Epithelial cell of proximal tubule (primary cell): ENCODE data around the gene COPS2. TPM values are rescaled to one million over a fixed set of nuclear protein-coding genes. Genes with fewer than 3 reads are reported as not detected.

Experiments
- DNase-seq: peaks from one replicate; pipeline ENCODE4 v3.0.0-alpha.2; 2011; ENCODE audit warnings: low read depth
- H3K4me3 ChIP-seq: 2 replicates; pipeline ENCODE4 v1.5.1; 2011; ENCODE audit warnings: low read depth, mild to moderate bottlenecking, low read length
- CTCF ChIP-seq: conservative IDR thresholded peaks from 2 replicates; pipeline ENCODE4 v1.5.1; 2012; ENCODE audit warnings: low read depth, mild to moderate bottlenecking, low read length
- total RNA-seq: library from RNA; depleted of rRNA; stranded (reverse); fragments of >200 nt; gene quantifications from 2 replicates; pipeline ENCODE4 v1.2.3, GENCODE V29; 2015

COPS2 gene
- total RNA-seq, 1 donor from 2014 or later: 25.7 TPM

DNA sequence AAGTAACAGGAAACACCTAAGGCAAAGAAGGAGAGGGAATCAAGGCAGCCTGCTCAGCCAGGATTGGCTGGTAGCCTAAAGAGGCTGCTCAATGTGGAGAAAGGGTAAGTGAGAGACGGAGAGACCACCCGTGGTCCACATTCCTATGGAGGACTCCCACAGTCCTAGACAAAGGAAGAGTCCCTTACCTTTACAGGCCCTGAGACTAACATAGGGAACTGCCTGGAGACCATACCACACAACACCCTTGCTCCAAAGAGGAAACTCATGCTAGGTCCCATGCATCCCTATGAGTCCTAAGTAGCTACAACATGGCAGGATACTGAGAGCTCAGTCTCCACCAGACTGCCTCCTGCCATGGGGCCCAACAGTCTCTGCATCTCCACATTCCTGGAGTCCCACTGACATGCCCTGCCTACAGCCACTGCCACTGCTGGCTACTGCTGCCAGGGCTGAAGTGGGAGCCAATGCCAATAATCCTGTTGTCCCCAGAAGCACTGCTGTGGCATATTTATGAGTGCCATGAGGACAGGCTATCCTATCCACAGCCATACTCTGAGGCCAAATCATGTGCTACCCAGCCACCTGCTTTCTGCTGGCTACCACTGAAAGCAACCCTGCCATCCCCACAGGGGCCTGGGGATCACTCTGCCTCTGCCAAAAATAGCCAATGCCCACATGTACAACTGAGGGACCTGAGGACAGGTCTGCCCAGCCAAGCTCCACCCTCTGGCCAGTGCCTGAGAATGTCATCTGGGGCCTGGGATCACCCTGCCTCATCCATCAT, 45.0 kb downstream of the COPS2 start:
- no peak for TF ChIP-seq CTCF
- no peak for DNase-seq
- H3K4me3 ChIP-seq: no peak overlapping the region

GRCh38 chr15:49103002-49103401, 52.4 kb downstream of the COPS2 start:
- H3K4me3 ChIP-seq: no peak overlapping the region
- TF ChIP-seq CTCF: no peak
- DNase-seq: no peak

GRCh38 chr15:49101536-49101935, 53.9 kb downstream of the COPS2 start:
- TF ChIP-seq CTCF: no peak
- H3K4me3 ChIP-seq: no peak overlapping the region
- no peak for DNase-seq

DNA sequence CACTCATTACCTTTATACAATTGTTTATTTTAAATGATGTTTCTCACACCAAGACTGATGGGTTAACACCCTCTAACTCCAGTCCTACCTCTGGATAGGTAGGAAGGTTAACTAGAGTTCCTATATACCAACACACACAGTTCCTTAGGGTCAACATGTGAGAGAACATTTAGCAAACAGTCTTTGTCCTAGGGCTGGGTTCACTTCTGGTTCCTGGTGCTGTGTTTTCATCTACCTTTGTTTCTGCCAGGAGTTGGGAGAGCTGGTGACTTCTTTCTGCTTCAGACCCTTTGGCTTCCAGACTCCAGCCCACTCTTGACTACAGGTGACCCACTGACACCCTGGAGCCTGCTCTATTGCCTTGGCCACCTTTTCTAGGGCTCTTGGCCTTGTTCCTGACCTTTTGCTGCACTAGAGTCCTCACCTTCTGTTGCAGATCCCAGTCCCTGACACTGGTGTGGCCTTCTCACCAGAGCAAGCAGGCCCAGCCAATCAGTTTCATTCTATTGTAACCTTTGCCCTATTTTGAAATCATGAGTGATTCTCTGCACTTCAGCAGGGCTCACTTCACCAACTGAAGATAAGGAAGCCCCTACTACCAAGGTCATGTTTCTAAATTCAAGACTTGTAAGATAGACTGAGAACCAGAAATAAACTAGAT, 59.2 kb downstream of the COPS2 start:
- no peak overlapping the region for H3K4me3 ChIP-seq
- no peak for DNase-seq
- TF ChIP-seq CTCF: no peak

DNA sequence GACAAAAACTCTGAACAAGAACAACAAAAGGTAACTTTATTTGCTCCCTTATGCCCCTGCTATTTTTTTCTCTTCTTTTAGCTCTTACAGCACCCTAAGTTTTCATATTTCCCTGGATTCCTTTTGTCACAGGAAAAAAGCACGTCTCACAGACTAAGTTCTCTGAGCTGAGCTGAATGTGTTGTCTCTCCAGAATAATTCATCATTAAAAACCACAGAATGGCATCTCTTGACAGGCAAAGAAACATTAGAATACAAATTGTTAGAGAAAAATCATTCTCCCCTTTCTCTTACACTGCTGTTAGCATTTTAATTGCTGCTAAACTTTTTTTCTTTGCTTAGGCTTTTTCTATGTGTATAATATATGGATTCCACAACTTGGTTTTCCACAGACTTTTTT, 60.5 kb downstream of the COPS2 start:
- no peak for TF ChIP-seq CTCF

DNA sequence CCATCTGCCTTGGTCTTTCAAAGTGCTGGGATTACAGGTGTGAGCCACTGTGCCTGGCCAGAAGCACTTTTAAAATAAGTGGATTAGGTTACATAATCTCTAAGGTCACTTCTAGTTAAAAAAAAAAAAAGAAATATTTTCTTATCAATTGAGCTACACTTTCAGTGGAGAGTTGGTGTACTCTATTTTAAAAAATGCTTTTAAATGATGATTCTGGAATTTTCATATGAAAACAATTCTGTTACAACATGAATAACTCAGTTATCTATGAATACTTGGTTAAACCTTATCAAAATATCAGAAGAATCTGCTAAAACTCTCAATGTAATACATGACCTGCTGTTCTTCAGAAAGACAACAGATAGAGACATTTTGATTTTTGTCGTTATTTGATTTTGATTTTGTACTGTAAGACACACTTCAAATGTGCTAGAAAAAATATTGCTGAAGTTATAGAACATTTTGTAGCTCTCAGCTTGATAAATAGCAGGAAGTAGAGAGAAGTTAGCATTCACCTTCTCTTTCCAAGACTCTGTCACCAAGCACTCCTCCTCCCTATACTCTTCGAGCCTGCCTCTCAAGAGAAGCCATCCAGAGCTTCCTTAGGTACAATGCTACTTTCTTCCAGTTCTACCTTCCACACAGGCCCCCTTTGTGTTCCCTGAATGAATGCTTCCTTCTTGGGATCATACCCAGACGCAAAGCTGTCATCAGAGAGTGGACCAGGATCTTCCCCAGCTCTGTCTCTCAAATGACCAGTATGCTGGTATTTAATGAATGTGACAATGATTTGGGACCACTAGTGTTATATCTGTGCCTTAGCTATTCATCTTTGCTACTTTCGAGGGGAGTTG, 61.9 kb downstream of the COPS2 start:
- DNase-seq: no peak
- H3K4me3 ChIP-seq: no peak overlapping the region
- TF ChIP-seq CTCF: no peak

More for the DNA sequence above, 60.5 kb downstream of the COPS2 start:
- no peak overlapping the region for H3K4me3 ChIP-seq
- no peak for DNase-seq
